Posterior cingulate gyrus (tissue), 11 donors: ENCODE results near the gene MARK4.
A peak's percentile ranks its signal among the peaks of the same experiment; 100 is the strongest.
"Not testable (repeated sequence)": the region's sequence is repeated elsewhere in the genome, so short reads cannot be mapped to it uniquely, and the experiment has no call there.

ENCODE experiments used
- DNase-seq, 10 donors: peaks; one replicate each; pipeline versions ENCODE4 v3.0.0 to v3.0.0-alpha.2; 2020 to 2021; ENCODE audit warnings: mixed read lengths in 3 of 10
- intact Hi-C: fragments of 100-400 bp; cut with DNase I; formaldehyde crosslinking; loops from one replicate; pipeline ENCODE4 v1.15.1; 2023

Gene MARK4

GRCh38 chr19:45302416-45302815 lies 51.3 kb downstream of the MARK4 start:
- DNase-seq, result peak in 2 of 10 donors; percentile 56 to 73
- intact Hi-C loops, result no loop called here

DNA sequence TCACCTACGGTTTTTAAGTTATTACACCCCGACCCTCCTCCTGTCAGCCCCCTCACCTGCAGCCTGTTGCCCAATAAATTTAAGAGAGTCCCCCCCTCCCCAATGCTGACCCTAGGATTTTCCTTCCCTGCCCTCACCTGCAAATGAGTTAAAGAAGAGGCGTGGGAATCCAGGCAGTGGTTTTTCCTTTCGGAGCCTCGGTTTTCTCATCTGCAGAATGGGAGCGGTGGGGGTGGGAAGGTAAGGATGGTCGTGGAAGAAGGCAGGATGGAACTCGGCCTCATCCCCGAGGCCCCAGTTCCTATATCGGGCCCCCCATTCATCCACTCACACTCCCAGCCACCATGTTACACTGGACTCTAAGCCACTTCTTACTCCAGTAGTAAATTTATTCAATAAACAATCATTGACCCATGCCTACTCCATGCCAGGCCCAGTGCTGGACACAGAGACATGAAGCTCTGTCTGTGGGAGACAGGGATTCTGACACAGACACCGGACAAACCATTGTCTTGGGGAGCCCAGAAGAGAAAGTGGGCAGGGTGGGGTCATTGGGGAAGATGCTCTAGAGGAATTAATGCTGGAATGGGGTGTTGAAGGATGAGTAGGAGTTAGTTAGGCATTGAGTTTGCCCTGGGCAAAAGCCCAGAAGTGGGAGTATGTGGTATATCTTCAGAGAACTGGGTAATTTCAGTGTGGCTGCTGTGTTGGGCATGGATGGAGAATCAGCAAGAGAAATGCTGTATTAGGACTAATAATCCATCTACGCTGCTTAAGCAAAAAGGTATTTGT lies 52.4 kb downstream of the MARK4 start:
- intact Hi-C loops, result no loop called here
- DNase-seq, result peak in 2 of 10 donors; percentile 16 to 26

- intact Hi-C loops, result no loop called here
- peak in 3 of 10 donors; percentile 20 to 49 (median 23) for DNase-seq
Measured at GRCh38 chr19:45304141-45304926, 53.3 kb downstream of the MARK4 start.

DNA sequence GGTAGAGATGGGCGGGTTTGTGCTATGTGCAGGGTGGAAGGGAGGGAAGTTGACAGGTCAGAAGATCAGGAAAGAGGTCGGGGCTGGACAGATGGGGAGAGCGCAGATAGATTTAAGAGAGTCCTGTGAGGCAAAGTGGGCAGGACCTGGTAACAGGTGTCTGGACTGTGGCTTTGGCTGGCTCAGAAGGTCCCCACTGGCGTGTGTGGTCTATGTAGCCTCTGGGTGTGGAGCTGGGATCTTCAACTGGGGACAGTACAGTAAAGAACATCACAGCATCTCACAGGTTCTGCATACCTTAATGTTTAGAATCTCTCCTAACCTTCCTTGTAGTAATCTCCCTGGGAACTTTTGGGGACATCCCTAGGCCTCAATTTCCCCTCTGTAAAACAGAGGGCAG lies 53.9 kb downstream of the MARK4 start:
- DNase-seq, result peak in 2 of 10 donors; percentile 12 to 16
- intact Hi-C loops, result no loop called here

GRCh38 chr19:45305421-45305820 lies 54.4 kb downstream of the MARK4 start:
- peak in 1 of 10 donors; percentile 14 for DNase-seq
- intact Hi-C loops, result no loop called here

- peak in 2 of 10 donors; percentile 0 to 25 for DNase-seq
- intact Hi-C loops, result no loop called here
Measured at GRCh38 chr19:45306040-45306439, 55.0 kb downstream of the MARK4 start.

DNA sequence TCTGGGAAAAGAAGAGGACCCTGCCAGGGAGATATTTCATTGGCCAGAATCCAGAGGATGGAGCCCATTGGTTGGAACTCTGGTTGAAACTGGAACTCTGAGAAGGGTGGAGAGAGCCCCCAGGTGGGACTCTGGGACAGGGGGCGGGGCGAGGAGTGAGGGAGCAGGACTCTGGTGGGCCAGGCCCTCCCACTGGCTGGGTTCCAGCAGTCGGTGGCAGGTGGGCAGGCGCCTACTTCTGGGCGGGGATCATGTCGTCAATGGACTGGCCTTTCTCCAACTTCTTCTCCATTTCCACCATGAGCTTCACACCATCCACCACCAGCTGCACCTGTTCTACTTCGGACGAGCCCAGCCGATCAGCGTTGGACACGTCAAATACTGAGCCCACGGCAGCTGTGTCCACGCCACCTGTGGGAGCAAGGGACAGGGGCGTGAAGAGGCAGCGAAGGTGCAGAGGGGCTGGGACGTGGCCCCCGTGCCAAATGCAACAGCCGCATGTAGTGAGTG lies 55.5 kb downstream of the MARK4 start:
- DNase-seq, result peak in 3 of 10 donors; percentile 57 to 70 (median 65)
- intact Hi-C loops, result no loop called here

DNA sequence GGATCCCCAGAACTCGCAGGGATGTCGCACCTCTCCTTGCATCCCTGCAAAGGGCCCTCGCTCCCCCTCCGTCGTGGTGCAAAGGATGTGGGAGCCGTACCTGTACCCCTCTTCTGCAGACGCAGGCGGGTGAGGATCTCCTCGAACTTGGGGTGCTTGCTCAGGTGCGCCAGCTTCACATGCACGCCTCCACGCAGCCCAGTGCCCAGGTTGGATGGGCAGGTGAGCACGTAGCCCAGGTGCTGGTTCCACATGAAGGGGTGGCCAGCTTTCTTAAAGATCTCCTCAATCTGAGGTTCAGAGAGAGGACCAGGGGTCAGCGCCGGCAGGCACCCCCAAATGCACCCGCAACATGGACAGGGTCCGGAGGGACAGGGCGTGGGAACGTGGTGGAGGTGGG lies 56.3 kb downstream of the MARK4 start:
- intact Hi-C loops, result no loop called here
- DNase-seq, result peak in 2 of 10 donors; percentile 55 to 63

- intact Hi-C loops, result not testable (repeated sequence)
Measured at GRCh38 chr19:45309322-45309721, 58.3 kb downstream of the MARK4 start.

GRCh38 chr19:45311621-45312020 lies 60.5 kb downstream of the MARK4 start:
- intact Hi-C loops, result no loop called here
- no peak for DNase-seq

More at GRCh38 chr19:45309322-45309721, 58.3 kb downstream of the MARK4 start:
- DNase-seq, result not testable (repeated sequence)

DNA sequence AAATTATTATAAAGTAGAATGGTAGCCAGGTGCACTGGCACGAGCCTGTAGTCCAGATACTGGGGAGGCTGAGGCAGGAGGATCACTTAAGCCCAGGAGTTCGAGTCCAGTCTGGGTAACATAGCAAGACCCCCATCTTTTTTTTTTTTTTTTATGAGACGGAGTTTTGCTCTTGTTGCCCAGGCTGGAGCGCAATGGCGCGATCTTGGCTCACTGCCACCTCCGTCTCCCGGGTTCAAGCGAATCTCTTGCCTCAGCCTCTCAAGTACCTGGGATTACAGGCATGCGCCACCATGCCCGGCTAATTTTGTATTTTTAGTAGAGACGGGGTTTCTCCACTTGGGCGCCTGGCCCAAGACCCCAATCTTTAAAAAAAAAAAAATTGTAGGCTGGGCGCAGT lies 61.2 kb downstream of the MARK4 start:
- intact Hi-C loops, DNase-seq: not testable (repeated sequence)

GRCh38 chr19:45314708-45315245 lies 63.7 kb downstream of the MARK4 start:
- intact Hi-C loops, result no loop called here
- DNase-seq, result no peak

GRCh38 chr19:45315304-45315703 lies 64.2 kb downstream of the MARK4 start:
- intact Hi-C loops, result no loop called here
- DNase-seq, result no peak

DNA sequence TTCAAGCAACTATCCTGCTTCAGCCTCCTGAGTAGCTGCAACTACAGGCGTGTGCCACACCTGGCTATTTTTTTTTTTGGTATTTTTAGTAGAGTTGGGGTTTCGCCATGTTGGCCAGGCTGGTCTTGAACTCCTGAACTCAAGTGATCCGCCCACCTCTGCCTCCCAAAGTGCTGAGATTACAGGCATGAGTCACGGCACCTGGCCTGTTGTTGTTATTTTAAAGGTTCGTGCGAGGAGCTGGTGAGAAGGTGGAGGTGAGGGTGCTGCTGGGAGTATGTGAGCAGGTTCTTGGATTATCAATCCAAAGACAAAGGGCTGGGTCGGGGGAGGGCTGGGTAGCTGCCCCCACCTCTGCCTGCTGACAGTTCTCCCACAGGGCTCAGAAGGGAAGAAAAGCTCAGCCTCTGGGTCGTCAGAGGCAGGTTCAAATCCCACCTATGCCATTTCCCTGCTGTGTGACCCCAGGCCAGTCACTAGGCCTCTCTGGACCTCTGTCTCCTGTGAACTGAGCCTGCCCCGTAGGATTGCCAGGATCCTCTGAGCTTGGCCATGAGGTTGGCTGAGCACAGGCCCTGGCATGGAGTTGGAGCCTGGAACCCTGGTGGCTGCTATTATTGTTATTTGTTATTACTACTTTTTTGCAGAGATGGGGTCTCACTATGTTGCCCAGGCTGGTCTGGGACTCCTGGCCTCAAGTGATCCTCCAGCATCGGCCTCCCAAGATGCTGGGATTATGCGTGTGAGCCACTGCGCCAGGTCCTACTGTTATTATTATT lies 70.1 kb downstream of the MARK4 start:
- no peak for DNase-seq
- intact Hi-C loops, result no loop called here

DNA sequence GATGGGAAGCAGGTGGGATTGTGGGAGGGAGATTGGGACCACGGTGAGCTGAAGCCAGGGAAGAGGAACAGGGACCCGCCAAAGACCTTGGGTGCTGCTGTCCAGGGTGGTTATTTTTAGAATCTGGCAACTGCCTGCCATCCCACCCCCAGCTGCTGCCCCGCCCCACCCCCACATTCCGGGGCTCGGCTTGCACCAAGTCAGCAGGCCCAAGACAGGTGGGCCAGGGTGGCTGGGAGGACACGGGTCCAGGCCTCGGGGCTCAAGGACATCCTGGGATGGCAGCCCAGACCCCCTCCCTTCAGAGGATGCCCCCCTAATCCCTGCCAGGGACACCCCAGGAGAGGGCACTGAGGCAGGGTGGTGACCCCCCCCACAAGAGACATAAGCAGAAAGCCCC lies 70.8 kb downstream of the MARK4 start:
- intact Hi-C loops, result no loop called here
- no peak for DNase-seq

DNA sequence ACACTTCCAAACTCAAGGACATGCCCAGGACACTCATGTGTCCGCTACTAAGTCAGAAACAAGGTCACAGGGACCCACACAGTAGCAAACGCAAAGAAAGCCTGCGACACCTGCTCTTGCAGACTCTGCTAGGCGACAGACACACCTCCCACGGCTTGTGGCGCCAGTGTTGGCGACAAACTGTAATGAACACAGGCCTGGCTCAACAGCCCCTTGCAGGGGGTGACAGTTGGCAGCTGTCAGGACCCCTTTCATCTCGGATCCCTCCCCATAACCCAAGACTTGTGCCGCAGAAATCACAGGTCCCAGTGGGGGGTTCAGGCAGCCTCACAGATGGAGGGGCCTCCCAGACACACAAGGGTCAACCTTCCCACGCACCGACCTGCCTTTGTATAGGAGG lies 71.2 kb downstream of the MARK4 start:
- intact Hi-C loops, result no loop called here
- DNase-seq, result no peak

DNA sequence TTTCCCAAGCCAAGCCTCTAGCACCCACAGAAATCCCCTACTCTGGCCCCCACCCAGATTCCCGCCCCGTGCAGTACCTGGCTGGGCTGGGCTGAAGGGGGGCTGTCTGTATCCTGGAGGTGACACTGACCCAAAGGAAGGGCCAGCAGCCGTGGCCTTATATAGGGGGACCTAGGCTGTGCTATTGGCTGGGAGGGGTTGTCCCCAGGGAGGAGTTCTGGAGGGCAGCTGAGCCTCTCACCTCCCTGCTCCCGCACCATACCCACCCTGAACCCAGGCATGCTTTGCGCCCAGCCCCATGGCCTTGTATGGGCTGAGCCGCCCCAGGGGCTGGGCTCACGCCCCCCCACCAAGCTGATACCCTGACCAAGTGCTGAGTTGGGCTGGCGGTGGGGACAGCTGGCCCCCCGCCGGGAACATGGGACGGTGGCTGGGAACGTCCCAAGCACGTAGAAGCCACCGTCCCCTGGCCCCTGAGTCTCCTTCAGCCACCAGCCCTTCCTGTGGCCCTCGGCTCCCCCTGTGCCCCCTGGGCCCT lies 71.7 kb downstream of the MARK4 start, which contains the start of gene CKM:
TSS of gene CKM (minus strand) at position 132 of the 538 bp plus-strand sequence. CDS start 3,162 bp downstream, outside the sequence.
- intact Hi-C loops, result no loop called here
- DNase-seq, result no peak

DNA sequence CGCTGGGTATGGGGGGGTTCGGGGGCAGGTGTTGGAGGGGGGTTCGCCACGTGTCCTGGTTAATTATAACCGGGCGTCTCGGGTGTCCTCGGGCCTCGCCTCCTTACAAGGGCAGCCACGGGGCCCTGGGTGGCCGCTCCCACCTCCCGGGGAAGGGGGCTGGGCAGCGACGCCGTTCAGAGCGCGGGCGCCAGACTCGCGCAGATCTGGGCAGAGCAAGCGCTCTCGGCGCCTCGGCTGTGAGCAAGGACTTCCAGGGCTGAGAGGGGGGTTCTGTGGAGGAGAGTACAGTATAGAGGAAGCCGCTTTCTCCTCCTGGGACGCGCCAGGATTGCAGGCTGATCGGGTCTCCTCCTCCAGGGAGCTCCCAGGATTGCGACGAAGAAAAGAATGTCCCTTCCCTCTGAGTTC lies 72.6 kb downstream of the MARK4 start:
- DNase-seq, result peak in 2 of 10 donors; percentile 21 to 76
- intact Hi-C loops, result no loop called here

DNA sequence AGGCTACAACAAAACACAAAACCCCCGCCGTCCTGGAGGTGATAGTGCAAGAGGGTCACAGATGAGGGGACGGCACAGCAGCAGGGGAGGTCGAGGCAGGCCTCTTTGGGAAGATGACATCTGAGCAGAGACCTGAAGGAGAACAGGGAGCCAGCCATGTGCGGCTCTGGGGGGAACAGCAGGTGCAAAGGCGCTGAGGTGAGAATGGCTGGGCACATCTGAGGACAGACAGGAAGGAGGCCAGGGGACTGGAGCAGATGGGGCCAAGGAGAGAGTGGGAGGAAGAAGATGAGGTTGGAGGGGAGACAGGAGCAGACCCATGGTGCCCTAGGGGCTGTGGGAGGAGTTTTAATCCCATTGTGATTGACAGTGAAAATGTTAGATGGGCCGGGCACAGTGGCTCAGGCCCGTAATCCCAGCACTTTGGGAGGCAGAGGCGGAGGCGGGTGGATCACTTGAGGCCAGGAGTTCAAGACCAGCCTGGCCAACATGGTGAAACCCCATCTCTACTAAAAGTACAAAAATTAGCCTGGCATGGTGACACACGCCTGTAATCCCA lies 73.4 kb downstream of the MARK4 start:
- intact Hi-C loops, result no loop called here

More for the DNA sequence above, 73.4 kb downstream of the MARK4 start:
- DNase-seq, result no peak
